GM21723 (cell line): ENCODE data around the gene ABHD17B.
A peak's percentile ranks its signal among the peaks of the same experiment; 100 is the strongest.
"Not testable (repeated sequence)": the region's sequence is repeated elsewhere in the genome, so short reads cannot be mapped to it uniquely, and the experiment has no call there.

ENCODE experiments used
- ATAC-seq: cut with Tn5 transposase; IDR thresholded peaks from one replicate; pipeline ENCODE4 v1.9.1; 2021; ENCODE audit warnings: mild to moderate bottlenecking, moderate library complexity; ENCODE audit not compliant: unreplicated experiment

ABHD17B gene

DNA sequence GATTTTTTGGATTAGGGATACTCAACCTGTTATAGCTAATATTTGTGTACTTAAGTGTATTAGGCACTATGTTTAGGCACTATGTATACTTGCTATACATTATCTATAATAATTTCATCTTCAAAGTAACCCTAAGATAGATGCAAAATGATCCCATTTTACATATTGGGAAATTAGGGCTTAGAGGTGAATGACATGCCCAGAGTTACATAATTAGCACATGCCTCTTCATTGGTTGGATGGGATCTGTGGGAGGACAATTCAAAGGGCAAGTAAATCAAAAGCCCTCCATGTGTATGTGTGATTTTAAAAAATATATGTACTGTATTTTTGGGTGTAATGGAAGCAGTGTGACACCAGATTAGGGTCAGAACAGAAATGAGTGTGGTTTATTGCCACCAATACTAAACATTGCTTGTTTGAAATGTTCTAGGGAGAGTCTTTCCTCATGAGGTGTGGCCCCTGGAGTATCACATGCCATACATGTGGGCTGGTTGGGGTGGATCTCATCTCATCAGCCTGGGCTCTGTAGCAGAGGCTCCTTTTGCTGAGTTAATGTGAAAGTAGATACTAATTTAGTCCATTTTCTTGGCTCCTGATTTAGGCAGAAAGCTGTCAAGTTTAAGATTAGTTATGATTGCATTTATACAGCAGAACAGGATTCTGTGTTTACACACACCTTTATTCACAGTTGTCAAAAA is 6.0 kb upstream of the ABHD17B start:
- ATAC-seq = peak; percentile 80

DNA sequence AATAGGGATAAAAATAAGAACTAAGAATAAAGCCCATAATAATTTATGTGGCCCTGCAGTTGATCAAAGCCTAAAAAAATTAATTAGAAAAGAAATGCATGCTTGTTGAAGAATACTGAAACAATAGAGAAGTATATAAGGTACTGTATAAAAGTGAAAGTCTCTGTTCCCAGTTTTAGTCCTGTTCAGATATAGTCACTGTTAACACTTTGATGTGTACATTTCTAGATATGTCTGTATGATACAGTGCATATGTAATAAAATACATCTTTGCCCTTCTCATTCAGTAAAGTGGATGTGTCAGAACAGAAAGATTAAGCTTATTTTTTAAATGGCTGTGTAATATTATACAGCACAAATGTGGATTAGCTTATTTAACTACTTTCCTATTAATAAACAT is 4.5 kb upstream of the ABHD17B start:
- ATAC-seq = no peak

DNA sequence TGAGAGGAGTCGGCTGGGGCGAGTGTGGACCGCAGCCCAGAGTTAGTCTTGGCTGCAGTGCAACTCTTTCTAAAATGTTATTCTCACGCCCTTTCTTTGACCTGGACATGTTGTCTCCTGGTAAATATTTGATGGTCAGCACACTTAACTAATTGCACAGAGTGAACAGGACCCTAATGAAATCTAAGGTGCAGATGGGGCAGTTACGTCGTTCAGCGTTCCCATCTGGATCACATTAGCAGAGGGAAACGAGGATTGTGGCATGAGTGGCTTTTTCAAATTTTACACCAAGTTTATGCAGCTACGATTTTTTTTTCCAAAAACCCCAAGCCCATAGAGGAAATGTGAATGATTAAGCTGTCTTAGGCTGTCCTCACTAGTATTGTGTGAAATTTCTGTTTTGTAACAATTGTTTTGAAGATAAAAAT is 929 bp upstream of the ABHD17B start:
- no peak for ATAC-seq

DNA sequence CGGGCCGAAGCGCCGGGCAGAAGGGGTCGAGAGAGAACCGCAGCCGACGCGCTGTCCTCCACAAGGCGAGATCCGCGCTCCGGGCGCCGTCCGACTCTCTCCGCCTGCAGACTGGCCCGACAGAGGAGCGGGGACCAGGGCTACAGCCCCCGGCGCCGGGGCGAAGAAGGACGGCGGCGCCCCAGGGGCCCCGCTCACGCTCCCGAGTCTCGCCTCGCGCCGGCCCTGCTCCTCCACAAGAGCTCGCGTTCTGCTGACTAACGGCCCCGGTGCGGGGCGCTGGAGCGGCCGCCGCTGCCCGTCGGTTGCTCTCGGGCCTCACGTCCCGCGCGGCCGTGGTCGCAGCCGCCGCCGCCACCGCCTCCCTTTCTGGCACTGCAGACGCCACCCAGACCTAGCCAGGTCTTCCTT is 338 bp downstream of the ABHD17B start:
- ATAC-seq = peak; percentile 24

DNA sequence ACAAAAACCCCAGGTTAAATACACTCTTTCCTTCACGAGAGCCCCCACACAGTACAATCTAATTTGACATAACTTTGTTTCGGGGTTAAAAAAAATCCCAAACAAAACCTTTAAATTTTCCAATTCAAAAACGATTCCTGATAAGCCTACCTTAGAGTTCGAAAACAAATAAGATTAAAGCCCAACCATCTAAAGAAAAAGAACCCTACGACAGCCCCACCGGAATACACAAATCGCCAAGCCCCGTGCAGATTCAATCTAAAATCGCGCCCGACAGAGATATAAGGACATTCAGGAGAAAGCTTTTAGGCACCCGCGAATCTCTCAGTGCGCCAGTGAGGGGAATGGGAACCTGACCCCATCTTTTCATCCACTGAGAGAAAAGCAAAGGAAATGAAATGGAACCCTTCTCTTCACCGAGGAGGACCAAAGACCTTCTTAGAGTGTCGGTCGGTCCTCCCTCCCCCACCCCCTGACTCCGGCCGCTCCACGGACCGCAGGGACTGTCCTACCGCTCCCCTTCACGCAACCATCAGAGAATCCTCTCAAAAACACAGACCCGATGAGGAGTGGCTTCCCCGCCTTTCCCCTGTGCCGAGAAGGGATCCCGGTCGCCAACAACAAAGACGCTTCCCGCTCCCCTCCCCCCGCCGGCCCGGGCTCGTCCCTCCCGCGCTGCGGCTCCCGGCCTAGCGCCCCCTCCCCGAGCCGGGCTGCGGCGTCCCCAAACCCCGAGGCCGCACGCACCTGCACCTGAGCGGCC is 925 bp downstream of the ABHD17B start:
- ATAC-seq = peak; percentile 25

DNA sequence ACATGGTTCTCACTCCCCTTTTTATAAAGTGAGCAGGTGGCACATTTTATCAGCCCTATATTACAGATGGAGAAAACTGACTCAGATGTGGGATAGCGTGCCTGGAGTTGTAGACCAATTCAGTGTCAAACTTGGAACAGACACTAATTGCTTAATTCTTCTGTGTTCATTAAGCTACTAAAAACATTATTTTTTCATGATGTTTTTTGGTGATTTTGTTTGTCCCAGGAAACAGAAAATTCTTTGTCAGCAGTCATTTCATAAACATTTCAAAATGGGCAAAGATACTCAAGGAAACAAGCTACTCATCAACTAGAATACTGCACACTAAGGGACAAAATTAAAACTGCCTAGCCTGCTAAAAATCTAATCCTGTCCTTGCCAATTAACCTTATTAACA is 2.2 kb downstream of the ABHD17B start:
- ATAC-seq = no peak

- no peak for ATAC-seq
Observed at GRCh38 chr9:71904076-71904475, 6.9 kb downstream of the ABHD17B start.

GRCh38 chr9:71901695-71902597 is 9.0 kb downstream of the ABHD17B start:
- ATAC-seq = no peak

GRCh38 chr9:71898756-71899155 is 12.2 kb downstream of the ABHD17B start:
- ATAC-seq = not testable (repeated sequence)

GRCh38 chr9:71897577-71897976 is 13.4 kb downstream of the ABHD17B start:
- peak; percentile 64 for ATAC-seq

GRCh38 chr9:71896761-71897160 is 14.2 kb downstream of the ABHD17B start:
- ATAC-seq = no peak

GRCh38 chr9:71895955-71896354 is 15.0 kb downstream of the ABHD17B start:
- ATAC-seq = no peak

DNA sequence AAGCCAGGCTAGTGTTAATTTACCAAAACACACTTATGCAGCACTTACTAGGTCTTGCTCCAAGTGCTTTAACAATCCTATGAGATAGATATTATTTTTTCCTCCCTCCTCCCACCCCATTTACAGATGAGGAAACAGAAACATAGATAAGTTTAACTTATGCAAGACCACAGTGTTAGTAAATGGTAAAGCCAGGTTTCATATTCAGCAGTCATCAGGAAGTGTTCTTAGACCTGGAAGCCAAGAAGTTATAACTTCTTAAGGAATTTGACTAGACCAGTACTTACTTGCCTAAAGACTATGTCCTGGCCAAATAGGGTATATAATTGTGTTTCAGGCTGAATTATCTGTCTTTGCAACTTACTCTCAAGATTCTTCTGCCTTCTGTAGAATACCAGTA is 15.9 kb downstream of the ABHD17B start:
- ATAC-seq = peak; percentile 56

- ATAC-seq = no peak
Observed at GRCh38 chr9:71891557-71892189, 19.3 kb downstream of the ABHD17B start.

DNA sequence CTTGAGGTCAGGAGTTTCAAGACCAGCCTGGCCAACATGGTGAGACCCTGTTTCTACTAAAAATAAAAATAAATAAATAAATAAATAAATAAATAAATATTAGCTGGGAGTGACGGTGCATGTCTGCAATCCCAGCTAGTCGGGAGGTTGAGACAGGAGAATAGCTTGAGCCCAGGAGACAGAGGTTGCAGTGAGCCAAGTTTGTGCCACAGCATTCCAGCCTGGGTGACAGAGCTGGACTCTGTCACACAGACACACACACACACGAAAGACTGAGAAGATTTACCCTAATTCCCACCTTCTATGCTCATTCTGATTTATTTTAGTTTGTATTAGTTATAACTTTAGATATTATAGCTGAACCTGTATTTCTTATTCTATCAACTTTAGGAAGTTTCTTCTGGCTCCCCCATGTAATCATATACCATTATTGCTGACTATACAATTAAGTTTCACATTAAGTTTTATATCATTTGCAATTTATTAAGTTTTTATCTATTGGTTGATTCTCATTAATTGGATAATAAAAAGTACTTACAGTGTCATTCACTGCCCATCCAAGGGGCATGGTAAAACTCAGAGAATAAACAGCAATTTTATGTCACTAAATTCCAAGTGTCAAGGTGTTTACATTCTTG is 20.8 kb downstream of the ABHD17B start:
- no peak for ATAC-seq

- no peak for ATAC-seq
Observed at GRCh38 chr9:71887362-71887761, 23.6 kb downstream of the ABHD17B start.

DNA sequence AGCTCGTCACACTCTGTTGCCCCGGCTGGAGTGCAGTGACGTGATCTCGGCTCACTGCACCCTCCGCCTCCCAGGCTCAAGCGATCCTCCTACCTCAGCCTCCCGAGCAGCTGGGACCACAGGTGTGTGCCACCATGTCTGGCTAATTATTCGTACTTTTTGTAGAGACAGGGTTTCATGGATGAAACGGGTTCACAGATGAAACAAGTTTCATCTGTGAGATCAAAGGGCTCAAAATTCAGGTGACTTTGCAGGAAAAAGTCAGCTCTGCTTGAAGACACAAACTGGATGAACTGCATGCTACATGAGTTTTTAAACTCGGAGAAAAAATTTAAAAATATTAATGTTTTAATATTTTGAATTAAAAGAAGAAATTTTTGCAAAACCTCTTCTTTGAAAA is 24.5 kb downstream of the ABHD17B start:
- ATAC-seq = no peak

- no peak for ATAC-seq
Observed at GRCh38 chr9:71886015-71886414, 25.0 kb downstream of the ABHD17B start.

DNA sequence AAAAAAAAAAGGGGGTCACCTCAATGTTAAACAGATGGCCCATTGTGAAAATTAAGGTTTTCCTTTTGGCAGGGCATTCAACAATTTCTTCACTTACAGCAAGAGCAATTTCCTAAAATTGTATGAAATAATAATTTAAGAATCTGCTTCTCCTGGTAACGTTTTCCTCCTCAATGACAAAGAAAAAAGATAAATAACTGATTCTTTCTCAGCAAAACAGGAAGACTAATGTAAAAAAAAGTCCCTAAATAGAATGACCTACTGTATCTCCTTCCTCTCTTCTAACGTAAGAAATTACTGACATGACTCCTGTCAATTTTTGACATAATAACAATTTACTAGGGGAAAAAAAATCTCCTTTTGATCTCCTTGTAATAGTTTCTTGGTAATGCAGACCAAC is 25.5 kb downstream of the ABHD17B start:
- ATAC-seq = no peak

- ATAC-seq = no peak
Observed at GRCh38 chr9:71884005-71884404, 27.0 kb downstream of the ABHD17B start.
